Astrocyte (in vitro differentiated cells and primary cell): Measurements from ENCODE around the gene ABCA4. TPM values are rescaled to one million over a fixed set of nuclear protein-coding genes. Genes with fewer than 3 reads are reported as not detected.

Experiments
- DNase-seq: peaks from one replicate; pipeline ENCODE4 v3.0.0-alpha.2; 2010; ENCODE audit warnings: low read depth
- FAIRE-seq: peaks from 2 replicates; lab custom pipeline; 2011; peaks lifted over from hg19 to GRCh38; lab: Jason Lieb, UNC
- H2AFZ ChIP-seq: 2 replicates; pipeline ENCODE4 v1.6.0; 2012; ENCODE audit warnings: low read depth, low read length, inconsistent platforms
- H3K27ac ChIP-seq: 2 replicates; pipeline ENCODE4 v1.5.1; 2011; ENCODE audit warnings: low read depth, low read length, inconsistent platforms
- H3K27me3 ChIP-seq: 2 replicates; pipeline ENCODE4 v1.6.0; 2011; ENCODE audit warnings: low read length, inconsistent platforms; ENCODE audit not compliant: insufficient read depth
- H3K36me3 ChIP-seq: 2 replicates; pipeline ENCODE4 v1.5.1; 2011; ENCODE audit warnings: low read length, inconsistent platforms; ENCODE audit not compliant: insufficient read depth
- H3K4me1 ChIP-seq: 2 replicates; pipeline ENCODE4 v1.5.1; 2011; ENCODE audit warnings: low read length, inconsistent platforms; ENCODE audit not compliant: insufficient read depth
- H3K4me2 ChIP-seq: 2 replicates; pipeline ENCODE4 v1.6.0; 2012; ENCODE audit warnings: low read length, inconsistent platforms
- H3K4me3 ChIP-seq: 2 replicates; pipeline ENCODE4 v1.5.1; 2011; ENCODE audit warnings: low read depth, mild to moderate bottlenecking, low read length, inconsistent platforms; ENCODE audit not compliant: insufficient read depth
- H3K79me2 ChIP-seq: 2 replicates; pipeline ENCODE4 v1.6.0; 2012; ENCODE audit warnings: mild to moderate bottlenecking, low read length, inconsistent platforms; ENCODE audit not compliant: insufficient read depth
- H3K9ac ChIP-seq: 2 replicates; pipeline ENCODE4 v1.6.0; 2012; ENCODE audit warnings: mild to moderate bottlenecking, low read length, inconsistent platforms
- H3K9me3 ChIP-seq: 2 replicates; pipeline ENCODE4 v1.5.1; 2012; ENCODE audit warnings: low read depth, mild to moderate bottlenecking, low read length, inconsistent platforms; ENCODE audit not compliant: insufficient read depth
- H4K20me1 ChIP-seq: 2 replicates; pipeline ENCODE4 v1.6.0; 2012; ENCODE audit warnings: low read length, inconsistent platforms; ENCODE audit not compliant: insufficient read depth
- H3K27ac Mint-ChIP-seq: one replicate; pipeline ENCODE4 v1.8.0; 2021; ENCODE audit warnings: mild to moderate bottlenecking, mixed read lengths; ENCODE audit not compliant: unreplicated experiment
- H3K27me3 Mint-ChIP-seq: one replicate; pipeline ENCODE4 v1.8.0; 2021; ENCODE audit warnings: low read depth, mixed read lengths; ENCODE audit not compliant: unreplicated experiment
- H3K36me3 Mint-ChIP-seq: one replicate; pipeline ENCODE4 v1.8.0; 2021; ENCODE audit warnings: low read depth, mixed read lengths; ENCODE audit not compliant: unreplicated experiment
- H3K4me1 Mint-ChIP-seq: one replicate; pipeline ENCODE4 v1.8.0; 2021; ENCODE audit warnings: low read depth, mixed read lengths; ENCODE audit not compliant: unreplicated experiment
- H3K4me3 Mint-ChIP-seq: one replicate; pipeline ENCODE4 v1.8.0; 2021; ENCODE audit warnings: mild to moderate bottlenecking, moderate library complexity, mixed read lengths; ENCODE audit not compliant: unreplicated experiment
- H3K9me3 Mint-ChIP-seq: one replicate; pipeline ENCODE4 v1.8.0; 2021; ENCODE audit warnings: mild to moderate bottlenecking, mixed read lengths; ENCODE audit not compliant: unreplicated experiment
- CTCF ChIP-seq: IDR thresholded peaks from 2 replicates; pipeline ENCODE4 v1.5.1; 2011; ENCODE audit warnings: low read depth, mild to moderate bottlenecking, inconsistent platforms, low read length, moderate library complexity; ENCODE audit not compliant: insufficient read depth
- EZH2 ChIP-seq: IDR thresholded peaks from 2 replicates; pipeline ENCODE4 v1.6.1; 2012; ENCODE audit warnings: mild to moderate bottlenecking, low read length, inconsistent platforms; ENCODE audit not compliant: insufficient read depth
- total RNA-seq: library from RNA; stranded (reverse); gene quantifications from 2 replicates; pipeline ENCODE4 v1.2.1, GENCODE V29; 2021

Gene ABCA4
- total RNA-seq, 1 donor from 2014 or later, result 0.20 TPM

GRCh38 chr1:93990010-93990409 lies 130.9 kb downstream of the ABCA4 start:
- peaks cover 4% of the 10 kb centered on the region for H3K27me3 Mint-ChIP-seq
- H3K27ac Mint-ChIP-seq, result peak overlapping the region; percentile 85
- no peak overlapping the region for H3K9ac ChIP-seq
- no peak overlapping the region for H2AFZ ChIP-seq
- no peak for DNase-seq
- FAIRE-seq, result no peak
- H3K4me3 ChIP-seq, result no peak overlapping the region
- H3K36me3 ChIP-seq, result no peaks in the 10 kb centered on the region
- H3K27me3 ChIP-seq, result no peaks in the 10 kb centered on the region
- H3K27ac ChIP-seq, result no peak overlapping the region
- H3K36me3 Mint-ChIP-seq, result no peaks in the 10 kb centered on the region
- TF ChIP-seq EZH2 (no peak), CTCF (no peak)
- H3K4me1 Mint-ChIP-seq, result peaks cover 53% of the 10 kb centered on the region
- H3K4me2 ChIP-seq, result no peak overlapping the region
- H3K4me3 Mint-ChIP-seq, result no peak overlapping the region
- H3K9me3 ChIP-seq, result no peaks in the 10 kb centered on the region
- no peaks in the 10 kb centered on the region for H4K20me1 ChIP-seq
- H3K79me2 ChIP-seq, result no peaks in the 10 kb centered on the region
- peaks cover 33% of the 10 kb centered on the region for H3K4me1 ChIP-seq
- H3K9me3 Mint-ChIP-seq, result no peaks in the 10 kb centered on the region

- no peaks in the 10 kb centered on the region for H3K9me3 ChIP-seq
- H3K4me2 ChIP-seq, result peak overlapping the region; percentile 44
- no peak overlapping the region for H2AFZ ChIP-seq
- no peaks in the 10 kb centered on the region for H3K9me3 Mint-ChIP-seq
- TF ChIP-seq CTCF (no peak), EZH2 (no peak)
- DNase-seq (no peak), FAIRE-seq (no peak)
- no peak overlapping the region for H3K4me3 Mint-ChIP-seq
- no peaks in the 10 kb centered on the region for H4K20me1 ChIP-seq
- peaks cover 5% of the 10 kb centered on the region for H3K27me3 Mint-ChIP-seq
- no peaks in the 10 kb centered on the region for H3K79me2 ChIP-seq
- peaks cover 33% of the 10 kb centered on the region for H3K4me1 ChIP-seq
- H3K4me1 Mint-ChIP-seq, result peaks cover 50% of the 10 kb centered on the region
- no peak overlapping the region for H3K27ac ChIP-seq
- H3K36me3 Mint-ChIP-seq, result no peaks in the 10 kb centered on the region
- H3K4me3 ChIP-seq, result no peak overlapping the region
- H3K36me3 ChIP-seq, result no peaks in the 10 kb centered on the region
- peak overlapping the region; percentile 12 for H3K9ac ChIP-seq
- H3K27me3 ChIP-seq, result no peaks in the 10 kb centered on the region
- no peak overlapping the region for H3K27ac Mint-ChIP-seq
Measured at GRCh38 chr1:93989601-93990000, 131.3 kb downstream of the ABCA4 start.

GRCh38 chr1:93988634-93989350 lies 132.2 kb downstream of the ABCA4 start:
- H4K20me1 ChIP-seq, result no peaks in the 10 kb centered on the region
- H3K4me3 ChIP-seq, result no peak overlapping the region
- H3K27ac ChIP-seq, result peak overlapping the region; percentile 39
- H3K9me3 Mint-ChIP-seq, result no peaks in the 10 kb centered on the region
- H3K27me3 Mint-ChIP-seq, result peaks cover 8% of the 10 kb centered on the region
- H2AFZ ChIP-seq, result no peak overlapping the region
- peaks cover 31% of the 10 kb centered on the region for H3K4me1 ChIP-seq
- TF ChIP-seq EZH2 (no peak), CTCF (no peak)
- no peak overlapping the region for H3K9ac ChIP-seq
- H3K9me3 ChIP-seq, result no peaks in the 10 kb centered on the region
- peak overlapping the region; percentile 9 for H3K4me3 Mint-ChIP-seq
- H3K36me3 ChIP-seq, result no peaks in the 10 kb centered on the region
- H3K4me2 ChIP-seq, result peak overlapping the region; percentile 44
- H3K79me2 ChIP-seq, result no peaks in the 10 kb centered on the region
- H3K27me3 ChIP-seq, result no peaks in the 10 kb centered on the region
- peak; percentile 97 for DNase-seq
- no peak for FAIRE-seq
- peaks cover 43% of the 10 kb centered on the region for H3K4me1 Mint-ChIP-seq
- H3K27ac Mint-ChIP-seq, result peak overlapping the region; percentile 37
- H3K36me3 Mint-ChIP-seq, result no peaks in the 10 kb centered on the region
